GM19240 (cell line): ENCODE results near the gene MGARP.
"Not testable (repeated sequence)": the region's sequence is repeated elsewhere in the genome, so short reads cannot be mapped to it uniquely, and the experiment has no call there.

Experiments
- DNase-seq: peaks from one replicate; pipeline ENCODE4 v3.0.0; 2011; ENCODE audit warnings: low spot score; ENCODE audit not compliant: insufficient read length

Gene MGARP

GRCh38 chr4:139279760-139280620 lies at the start of gene MGARP:
TSS of gene MGARP (minus strand) at chr4:139280225. CDS start at chr4:139280158, 67 bp downstream.
- DNase-seq: no peak

- DNase-seq: no peak
Measured at GRCh38 chr4:139329665-139330200, 49.7 kb upstream of the MGARP start.

- DNase-seq: no peak
Measured at GRCh38 chr4:139324620-139325019, 44.6 kb upstream of the MGARP start.

- DNase-seq: not testable (repeated sequence)
Measured at GRCh38 chr4:139322541-139322940, 42.5 kb upstream of the MGARP start.

- DNase-seq: not testable (repeated sequence)
Measured at GRCh38 chr4:139322070-139322469, 42.0 kb upstream of the MGARP start.

GRCh38 chr4:139319571-139319970 lies 39.5 kb upstream of the MGARP start:
- no peak for DNase-seq

- no peak for DNase-seq
Measured at GRCh38 chr4:139317635-139318034, 37.6 kb upstream of the MGARP start.

- DNase-seq: no peak
Measured at GRCh38 chr4:139316733-139317132, 36.7 kb upstream of the MGARP start.

GRCh38 chr4:139315221-139315675 lies 35.2 kb upstream of the MGARP start:
- no peak for DNase-seq

- no peak for DNase-seq
Measured at GRCh38 chr4:139314047-139314800, 34.2 kb upstream of the MGARP start.

- DNase-seq: not testable (repeated sequence)
Measured at GRCh38 chr4:139313414-139313813, 33.4 kb upstream of the MGARP start.

- no peak for DNase-seq
Measured at GRCh38 chr4:139312552-139313332, 32.7 kb upstream of the MGARP start.

- no peak for DNase-seq
Measured at GRCh38 chr4:139311909-139312308, 31.9 kb upstream of the MGARP start.

- DNase-seq: no peak
Measured at GRCh38 chr4:139304920-139305319, 24.9 kb upstream of the MGARP start.

- no peak for DNase-seq
Measured at GRCh38 chr4:139301821-139302611, 22.0 kb upstream of the MGARP start, which contains the start of gene NDUFC1. TSS of gene NDUFC1 (minus strand) at chr4:139302477. CDS start at chr4:139295798, 6,679 bp downstream.

- peak; percentile 64 for DNase-seq
Measured at GRCh38 chr4:139301113-139301820, 21.2 kb upstream of the MGARP start, which contains the start of gene NAA15. TSS of gene NAA15 (plus strand) at chr4:139301505. CDS start at chr4:139301778, 273 bp downstream.

- no peak for DNase-seq
Measured at GRCh38 chr4:139300431-139301112, 20.5 kb upstream of the MGARP start.

- DNase-seq: no peak
Measured at GRCh38 chr4:139299536-139299935, 19.5 kb upstream of the MGARP start.

GRCh38 chr4:139297001-139297410 lies 17.0 kb upstream of the MGARP start:
- DNase-seq: no peak
